ENCODE measurements around the gene UQCR11.

DNA sequence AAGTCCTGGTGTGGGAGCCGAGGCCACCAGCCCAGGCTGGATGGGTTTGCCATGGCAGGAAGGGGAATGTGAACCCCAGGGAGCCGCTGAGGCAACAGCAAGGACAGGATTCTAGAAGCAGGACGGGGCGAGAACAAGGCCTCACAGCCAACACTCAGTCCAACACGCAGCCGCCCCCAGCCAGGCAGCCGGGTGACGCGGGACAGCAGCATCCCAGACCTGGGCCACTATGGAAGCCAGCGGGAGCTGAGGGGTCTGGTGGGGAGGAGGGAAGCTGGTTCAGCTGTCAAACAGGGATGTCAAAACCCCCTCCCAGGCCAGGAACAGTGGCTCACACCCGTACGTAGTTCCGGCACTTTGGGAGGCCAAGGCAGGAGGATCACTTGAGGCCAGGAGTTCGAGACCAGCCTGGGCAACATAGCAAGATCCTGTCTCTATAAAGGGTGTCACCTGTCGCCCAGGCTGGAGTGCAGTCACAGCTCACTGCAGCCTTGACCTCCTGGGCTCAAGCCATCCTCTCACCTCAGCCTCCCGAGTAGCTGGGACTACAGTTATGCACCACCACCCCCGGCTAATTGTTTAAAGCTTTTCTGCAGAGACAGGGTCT lies 43.9 kb downstream of the UQCR11 start:
- TF ChIP-seq, protein P1, sequence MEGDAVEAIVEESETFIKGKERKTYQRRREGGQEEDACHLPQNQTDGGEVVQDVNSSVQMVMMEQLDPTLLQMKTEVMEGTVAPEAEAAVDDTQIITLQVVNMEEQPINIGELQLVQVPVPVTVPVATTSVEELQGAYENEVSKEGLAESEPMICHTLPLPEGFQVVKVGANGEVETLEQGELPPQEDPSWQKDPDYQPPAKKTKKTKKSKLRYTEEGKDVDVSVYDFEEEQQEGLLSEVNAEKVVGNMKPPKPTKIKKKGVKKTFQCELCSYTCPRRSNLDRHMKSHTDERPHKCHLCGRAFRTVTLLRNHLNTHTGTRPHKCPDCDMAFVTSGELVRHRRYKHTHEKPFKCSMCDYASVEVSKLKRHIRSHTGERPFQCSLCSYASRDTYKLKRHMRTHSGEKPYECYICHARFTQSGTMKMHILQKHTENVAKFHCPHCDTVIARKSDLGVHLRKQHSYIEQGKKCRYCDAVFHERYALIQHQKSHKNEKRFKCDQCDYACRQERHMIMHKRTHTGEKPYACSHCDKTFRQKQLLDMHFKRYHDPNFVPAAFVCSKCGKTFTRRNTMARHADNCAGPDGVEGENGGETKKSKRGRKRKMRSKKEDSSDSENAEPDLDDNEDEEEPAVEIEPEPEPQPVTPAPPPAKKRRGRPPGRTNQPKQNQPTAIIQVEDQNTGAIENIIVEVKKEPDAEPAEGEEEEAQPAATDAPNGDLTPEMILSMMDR (IDR thresholded peaks at IDR 0.05; ENCODE audit: extremely low read depth in 1 of 2, insufficient read depth in 1 of 2, low read depth in 1 of 2, low read length in 2 of 2), result no peak
- TF ChIP-seq POLR2A (IDR thresholded peaks at IDR 0.05; ENCODE audit: low read depth, low read length) (no peak), POLR2AphosphoS5 (IDR thresholded peaks at IDR 0.05; ENCODE audit: insufficient read depth, low read depth, low read length) (no peak), EZH2 (IDR thresholded peaks at IDR 0.05; ENCODE audit: borderline replicate concordance, low read depth, low read length, severe bottlenecking) (no peak), FOS (IDR thresholded peaks at IDR 0.05; ENCODE audit: borderline replicate concordance, insufficient read depth, low read length) (no peak), GATA2 (IDR thresholded peaks at IDR 0.05; ENCODE audit: insufficient read depth, insufficient read length, low read depth, low read length) (no peak)
- TF ChIP-seq, protein P2, sequence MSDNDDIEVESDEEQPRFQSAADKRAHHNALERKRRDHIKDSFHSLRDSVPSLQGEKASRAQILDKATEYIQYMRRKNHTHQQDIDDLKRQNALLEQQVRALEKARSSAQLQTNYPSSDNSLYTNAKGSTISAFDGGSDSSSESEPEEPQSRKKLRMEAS (IDR thresholded peaks at IDR 0.05; ENCODE audit: insufficient read depth, insufficient read length), result no peak
